T47D (cell line): ENCODE results near the gene CALML5.

Experiments
- DNase-seq, 2 experiments: peaks; one replicate each; pipeline versions ENCODE4 v3.0.0 to v3.0.0-alpha.2; 2011 to 2012; ENCODE audit warnings: low read depth in 1 of 2, low spot score in 1 of 2
- JUND ChIP-seq: IDR thresholded peaks from 2 replicates; pipeline ENCODE4 v1.6.1; 2012; ENCODE audit warnings: low read depth
- in situ Hi-C: cut with HindIII; loops from 2 replicates; pipeline ENCODE4 v1.10.0; 2016; ENCODE audit warnings: low sequenced_read_pairs, low pct_unique_long_range_greater_than_20kb

The CALML5 gene

DNA sequence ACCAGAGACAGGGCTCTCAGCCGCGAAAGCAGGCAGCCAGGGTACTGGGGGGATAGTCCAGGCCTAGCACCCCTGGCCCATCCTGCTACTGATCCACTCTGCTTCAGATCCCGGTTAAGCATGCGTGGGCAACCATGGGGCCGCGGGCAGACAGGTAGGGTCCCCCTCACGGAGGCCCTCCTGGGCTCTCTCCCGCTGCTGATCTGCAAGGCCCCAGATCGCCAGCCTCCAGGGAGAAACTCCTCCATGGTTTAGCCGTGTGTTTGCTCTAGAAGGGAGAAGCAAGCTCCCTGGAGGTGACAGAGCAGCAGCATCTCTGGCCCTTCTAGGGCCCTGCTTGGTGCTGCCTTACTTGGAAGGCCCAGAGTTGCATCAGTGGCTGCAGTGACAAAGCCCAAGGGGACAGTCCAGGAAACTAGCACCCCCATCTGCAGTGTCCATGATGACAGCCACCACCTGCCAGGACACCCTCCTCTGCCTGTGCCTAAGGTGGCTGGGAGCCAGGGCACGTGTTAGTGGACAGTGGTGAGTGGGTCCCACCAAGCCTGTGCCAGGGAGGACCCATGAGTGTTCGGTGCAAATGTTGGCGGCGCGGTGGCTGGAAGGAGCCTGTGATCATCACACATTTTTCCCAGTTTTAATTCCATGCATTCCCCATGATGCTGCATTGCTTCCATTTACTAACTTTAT lies 29.2 kb downstream of the CALML5 start:
- no peak for DNase-seq

DNA sequence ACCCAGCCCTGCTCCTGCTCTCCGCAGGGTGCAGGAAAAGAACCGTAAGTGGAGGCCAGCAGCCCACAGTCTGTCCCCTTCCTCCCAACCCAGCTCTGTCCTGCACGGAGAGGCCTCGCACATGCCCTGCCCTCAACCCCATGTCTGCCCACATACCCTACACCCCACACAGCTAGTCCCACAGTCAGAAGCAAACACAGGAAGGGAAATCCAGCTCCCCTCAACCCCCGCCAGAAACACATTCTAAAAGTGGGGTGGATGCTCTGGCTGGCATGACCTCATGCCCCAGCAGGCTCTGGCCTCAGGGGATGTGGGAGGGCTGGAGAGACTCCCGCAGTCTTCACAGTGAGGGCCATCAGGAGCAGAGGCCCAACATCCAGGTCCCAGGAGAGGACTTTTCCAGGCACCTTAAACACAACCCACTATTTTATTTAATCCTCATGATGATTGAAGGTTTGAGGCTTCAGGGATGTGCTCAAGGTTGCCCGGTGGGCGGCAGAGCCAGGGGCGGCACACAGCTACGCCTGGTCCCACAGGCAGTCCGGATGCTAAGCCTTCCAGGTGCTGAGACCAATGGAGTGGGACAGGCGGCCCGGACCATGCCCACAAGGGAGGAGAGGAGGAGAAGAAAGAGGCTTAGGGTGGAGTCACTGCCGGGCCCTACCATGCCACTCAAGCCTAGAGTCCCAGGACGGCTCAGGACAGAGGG lies 29.9 kb downstream of the CALML5 start:
- no peak for TF ChIP-seq JUND
- no peak for DNase-seq
- in situ Hi-C loops: no loop called here

More for the DNA sequence above, 29.2 kb downstream of the CALML5 start:
- no peak for TF ChIP-seq JUND
- in situ Hi-C loops: no loop called here

DNA sequence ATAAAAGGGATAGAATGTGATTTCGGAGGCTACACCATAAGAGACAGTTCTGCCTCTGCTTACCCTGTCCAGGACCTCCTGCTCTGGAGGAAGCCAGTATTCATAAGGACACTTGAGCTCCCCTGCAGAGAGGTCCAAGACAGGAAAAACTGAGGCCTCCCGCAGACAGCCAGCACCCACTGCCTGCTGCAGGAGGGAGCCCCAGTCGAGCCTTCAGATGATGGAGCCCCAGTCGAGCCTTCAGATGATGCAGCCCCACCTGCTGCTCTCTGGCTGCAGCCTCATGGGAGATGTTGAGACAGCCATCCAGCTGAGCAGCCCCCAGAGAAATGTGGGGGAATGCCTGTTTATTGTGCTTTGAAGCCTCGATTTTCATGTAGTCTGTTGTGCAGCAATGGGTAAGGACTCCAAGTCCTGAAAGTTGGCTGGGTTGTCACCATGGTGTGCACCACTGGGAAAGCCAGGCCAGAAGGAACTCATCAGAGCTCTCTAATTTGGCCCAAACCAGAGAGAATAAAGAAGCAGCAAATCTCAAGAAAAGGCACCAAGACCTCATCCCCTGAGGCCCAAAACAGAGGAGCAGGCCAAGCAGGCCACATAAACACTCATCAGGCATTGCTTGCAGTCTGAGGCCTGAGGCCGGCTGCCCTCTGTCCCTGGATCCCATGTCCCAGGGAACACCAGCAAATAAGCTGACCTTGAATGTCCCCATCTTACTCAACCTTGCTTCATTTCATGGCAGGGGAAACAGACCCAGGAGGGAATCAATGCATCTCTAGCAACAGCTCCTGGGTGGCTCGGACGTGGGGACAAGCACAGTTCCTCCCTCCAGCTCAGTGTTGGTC lies 30.9 kb downstream of the CALML5 start:
- in situ Hi-C loops: no loop called here
- no peak for TF ChIP-seq JUND
- DNase-seq: no peak

GRCh38 chr10:5467634-5468255 lies 31.6 kb downstream of the CALML5 start:
- no peak for DNase-seq
- in situ Hi-C loops: no loop called here
- TF ChIP-seq JUND: no peak

DNA sequence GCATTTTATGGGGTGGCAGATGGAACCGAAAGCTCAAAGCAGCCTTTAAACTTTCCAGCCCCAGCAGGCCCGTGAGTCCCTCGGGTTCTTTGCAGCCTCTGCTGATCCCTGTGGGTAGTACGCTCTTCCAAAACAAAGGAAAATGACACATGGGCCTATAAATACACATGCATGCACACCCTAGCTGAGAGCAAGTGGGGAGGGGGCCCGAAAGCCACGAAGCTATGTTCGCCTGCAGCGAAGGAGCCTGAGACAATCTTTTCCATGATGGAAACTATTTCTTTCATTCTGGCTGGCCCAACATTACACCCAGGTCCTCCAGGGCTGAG lies 32.2 kb downstream of the CALML5 start:
- in situ Hi-C loops: no loop called here
- TF ChIP-seq JUND: no peak
- peak in 1 of 2 experiments; percentile 9 for DNase-seq

DNA sequence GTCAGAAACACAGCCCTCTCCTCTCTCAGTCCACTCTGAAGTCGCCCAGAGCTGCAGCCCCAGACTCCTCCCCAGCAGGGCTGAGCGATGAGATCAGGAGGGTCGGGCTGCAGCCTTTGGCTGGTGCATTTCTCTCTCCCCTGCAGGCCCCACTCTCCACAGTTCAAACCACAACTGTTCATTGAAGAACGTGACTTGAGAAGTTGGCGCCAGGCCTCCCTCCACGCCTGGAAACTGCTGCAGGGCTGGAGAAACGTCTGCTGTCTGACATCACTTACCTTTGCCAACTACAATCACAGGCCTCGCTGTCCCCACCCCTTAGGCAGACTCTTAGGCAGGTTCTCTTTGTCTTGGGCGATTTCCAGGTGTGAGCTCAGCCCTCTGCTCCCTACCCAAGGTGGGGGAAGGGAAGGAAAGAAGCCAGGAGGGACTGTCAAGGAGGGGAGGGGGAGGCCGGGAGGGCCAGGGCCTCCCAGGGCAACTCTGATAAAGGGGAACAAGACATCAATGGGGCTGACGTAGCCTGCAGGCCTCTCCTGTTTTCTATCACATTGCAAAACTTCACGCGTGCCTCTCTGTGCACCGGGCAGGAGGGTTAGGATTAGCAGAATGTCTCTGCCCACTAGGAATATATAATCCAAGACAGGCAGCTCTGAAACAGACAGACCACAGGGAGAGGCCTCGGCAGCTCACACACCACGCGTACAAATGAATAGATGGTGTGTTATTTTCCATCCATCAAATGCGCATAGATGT lies 32.7 kb downstream of the CALML5 start:
- in situ Hi-C loops: no loop called here
- peak; percentile 65 to 88 for DNase-seq
- TF ChIP-seq JUND: no peak

- DNase-seq: no peak
- in situ Hi-C loops: no loop called here
- no peak for TF ChIP-seq JUND
Measured at GRCh38 chr10:5465976-5466450, 33.4 kb downstream of the CALML5 start.

DNA sequence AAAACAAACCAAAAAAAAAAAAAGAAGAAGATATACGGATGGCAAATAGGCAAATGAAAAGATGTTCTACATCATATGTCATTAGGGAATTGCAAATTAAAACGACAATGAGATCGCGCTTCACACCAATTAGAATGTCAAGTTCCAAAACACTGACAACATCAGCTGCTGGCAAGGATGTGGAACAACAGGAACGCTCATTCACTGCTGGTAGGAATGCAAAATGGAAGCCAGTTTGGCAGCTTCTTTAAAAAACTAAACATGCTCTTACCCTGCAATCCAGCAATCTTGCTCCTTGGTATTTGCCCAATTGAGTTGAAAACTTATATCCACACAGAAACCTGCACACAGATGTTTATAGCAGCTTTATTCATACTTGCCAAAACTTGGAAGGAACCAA lies 34.8 kb downstream of the CALML5 start:
- no peak for TF ChIP-seq JUND
- in situ Hi-C loops: no loop called here
- DNase-seq: peak in 1 of 2 experiments; percentile 80

DNA sequence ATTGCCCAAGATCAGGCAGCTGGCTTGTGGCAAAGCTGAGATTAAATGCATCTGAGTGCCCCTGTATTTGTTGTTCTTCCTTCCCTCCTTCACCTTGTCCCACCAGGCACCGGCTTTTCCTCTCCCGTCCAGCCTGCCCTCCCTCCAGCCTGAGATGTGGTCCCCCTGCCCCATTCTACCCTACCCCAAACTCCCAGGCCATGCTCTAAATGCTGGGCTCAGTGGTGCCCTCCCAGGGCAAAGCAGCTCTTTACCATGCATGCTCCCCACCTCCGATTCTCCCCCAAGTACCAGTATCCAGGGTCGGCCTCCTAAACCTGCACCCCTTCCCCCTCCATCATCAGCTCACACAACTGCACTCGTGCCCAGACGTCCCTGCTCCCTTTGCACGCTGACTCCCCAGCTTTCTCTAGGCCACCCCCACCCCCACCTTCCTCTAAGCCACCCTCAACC lies 36.5 kb downstream of the CALML5 start:
- DNase-seq: no peak
- TF ChIP-seq JUND: no peak
- in situ Hi-C loops: no loop called here

GRCh38 chr10:5461914-5462840 lies 37.2 kb downstream of the CALML5 start:
- in situ Hi-C loops: no loop called here
- no peak for DNase-seq
- no peak for TF ChIP-seq JUND

- DNase-seq: no peak
- in situ Hi-C loops: no loop called here
- no peak for TF ChIP-seq JUND
Measured at GRCh38 chr10:5461203-5461588, 38.2 kb downstream of the CALML5 start.
